GM12892 (cell line): ENCODE results near the gene CPNE2.

Experiments used
- POLR2A ChIP-seq: IDR thresholded peaks from 2 replicates; pipeline ENCODE4 v1.6.1; 2011; ENCODE audit warnings: low read depth, low read length, control low read depth
- POLR2AphosphoS5 ChIP-seq: IDR thresholded peaks from 2 replicates; pipeline ENCODE4 v1.6.1; 2011; ENCODE audit warnings: low read depth, low read length, control low read depth
- TAF1 ChIP-seq: IDR thresholded peaks from 2 replicates; pipeline ENCODE4 v1.6.1; 2011; ENCODE audit warnings: low read depth, mild to moderate bottlenecking, control low read depth, low read length, borderline replicate concordance

DNA sequence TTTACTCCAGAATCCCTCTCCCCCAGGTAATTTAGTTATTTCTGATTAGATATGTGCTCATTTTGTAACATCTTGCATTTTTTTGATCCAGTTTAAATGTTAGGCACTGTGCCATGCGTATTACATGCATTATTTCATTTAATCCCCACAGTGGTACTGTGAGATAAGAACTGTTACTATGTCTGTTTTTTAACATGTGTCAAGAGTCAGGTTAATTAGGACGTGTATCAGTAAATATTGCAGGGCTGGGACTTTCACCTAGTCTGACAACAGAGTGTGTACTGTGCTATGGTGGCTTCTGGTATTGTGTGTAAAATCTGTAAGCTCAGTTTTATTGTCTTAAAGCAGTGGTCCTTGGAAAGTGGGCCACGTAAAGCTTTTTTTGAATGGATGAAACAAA is 104.4 kb downstream of the CPNE2 start:
- TF ChIP-seq TAF1 (no peak), POLR2A (no peak), POLR2AphosphoS5 (no peak)
